Glomerular endothelial cell (primary cell): ENCODE data around the gene IDH2. TPM values are rescaled to one million over a fixed set of nuclear protein-coding genes. Genes with fewer than 3 reads are reported as not detected.

Experiments used
- DNase-seq: peaks from one replicate; pipeline ENCODE4 v3.0.0-alpha.2; 2011; ENCODE audit warnings: low read depth, low spot score; ENCODE audit errors: extremely low read depth
- total RNA-seq: library from RNA; depleted of rRNA; stranded (reverse); fragments of >200 nt; gene quantifications from 2 replicates; pipeline ENCODE4 v1.2.3, GENCODE V29; 2015

IDH2 gene
- total RNA-seq, 1 donor from 2014 or later, result 116 TPM

DNA sequence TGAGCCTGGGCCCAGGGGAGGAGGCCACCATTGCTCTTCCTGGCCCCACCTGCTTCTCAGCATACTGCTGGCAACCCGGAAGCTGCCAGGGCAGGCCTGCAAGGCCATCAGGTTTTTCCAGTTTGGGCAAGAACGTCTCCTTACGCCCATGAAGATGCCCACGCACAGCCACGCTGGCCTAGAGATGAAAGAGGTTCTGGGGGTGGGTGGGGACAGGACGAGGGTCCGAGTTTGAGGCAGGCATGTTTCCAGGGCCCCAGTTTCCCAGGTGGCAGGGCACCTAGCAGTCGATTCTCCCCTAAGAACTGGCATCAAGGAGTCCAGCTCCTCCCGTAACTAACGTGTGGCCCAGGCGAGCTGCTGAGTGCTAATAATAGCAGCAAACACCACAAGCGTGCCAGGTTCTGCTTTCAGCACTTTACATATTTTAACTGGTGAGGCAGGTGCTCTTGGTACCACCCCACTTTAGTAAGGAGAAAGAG lies 55.3 kb downstream of the IDH2 start:
- no peak for DNase-seq

DNA sequence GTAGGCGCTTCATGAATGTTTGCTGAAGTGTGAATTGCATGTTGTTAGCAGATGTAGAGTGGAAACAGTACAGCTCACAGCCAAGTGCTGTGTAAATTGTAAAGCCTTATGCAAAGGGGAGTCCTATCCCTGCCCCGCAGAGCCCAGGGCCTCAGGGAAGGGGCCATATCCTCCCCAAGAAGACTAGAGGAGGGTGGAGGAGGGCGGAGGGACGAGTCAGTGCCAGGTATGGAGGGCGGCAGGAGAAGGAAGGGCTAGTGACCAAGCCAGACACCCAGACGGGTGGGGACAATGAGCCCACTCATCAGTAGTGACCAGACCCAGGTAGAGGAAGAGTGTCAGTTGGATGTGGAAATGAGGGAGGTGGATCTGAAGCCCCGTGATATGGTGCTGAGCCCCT lies 56.0 kb downstream of the IDH2 start:
- DNase-seq, result no peak

DNA sequence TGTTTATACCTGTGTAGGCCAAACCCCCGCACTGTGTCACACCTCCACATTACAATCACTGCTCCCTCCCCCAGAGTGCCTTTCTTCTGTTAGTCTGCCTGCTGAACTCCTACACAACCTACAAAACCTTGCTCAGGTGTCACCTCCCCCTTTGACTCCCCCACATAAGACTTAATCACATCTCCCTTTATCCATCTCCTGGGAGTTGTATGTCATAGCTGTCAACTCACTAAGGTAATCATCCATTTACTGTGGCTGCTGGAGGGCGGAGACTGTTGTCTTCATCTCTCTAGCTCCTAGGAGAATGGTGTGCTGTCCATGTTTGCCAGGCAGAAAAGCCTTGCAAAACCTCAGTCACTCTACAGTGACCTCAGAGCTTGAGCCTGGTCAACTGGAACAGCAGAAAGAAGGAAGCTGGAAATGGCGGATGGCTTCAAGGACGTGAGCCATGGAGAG lies 57.3 kb downstream of the IDH2 start:
- DNase-seq, result no peak

DNA sequence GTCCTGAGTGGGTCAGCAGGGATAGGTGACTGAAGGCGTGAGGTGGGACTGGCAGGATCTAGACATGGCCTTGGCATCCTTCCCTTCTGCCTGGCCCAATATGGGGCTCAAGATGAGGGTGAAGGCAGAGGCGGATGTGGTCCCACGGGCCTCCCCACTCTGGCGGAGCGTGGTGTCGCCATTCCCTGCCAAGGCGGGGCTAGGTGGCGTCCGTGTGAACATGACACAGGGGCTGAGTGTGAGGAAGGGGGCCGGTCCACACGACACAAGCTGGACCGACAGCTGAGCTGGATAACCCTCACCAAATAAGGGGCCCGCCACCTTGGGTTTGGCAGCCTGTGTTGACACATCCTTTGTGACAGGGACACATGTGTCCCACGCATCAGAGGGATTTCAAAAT lies 58.1 kb downstream of the IDH2 start:
- no peak for DNase-seq

DNA sequence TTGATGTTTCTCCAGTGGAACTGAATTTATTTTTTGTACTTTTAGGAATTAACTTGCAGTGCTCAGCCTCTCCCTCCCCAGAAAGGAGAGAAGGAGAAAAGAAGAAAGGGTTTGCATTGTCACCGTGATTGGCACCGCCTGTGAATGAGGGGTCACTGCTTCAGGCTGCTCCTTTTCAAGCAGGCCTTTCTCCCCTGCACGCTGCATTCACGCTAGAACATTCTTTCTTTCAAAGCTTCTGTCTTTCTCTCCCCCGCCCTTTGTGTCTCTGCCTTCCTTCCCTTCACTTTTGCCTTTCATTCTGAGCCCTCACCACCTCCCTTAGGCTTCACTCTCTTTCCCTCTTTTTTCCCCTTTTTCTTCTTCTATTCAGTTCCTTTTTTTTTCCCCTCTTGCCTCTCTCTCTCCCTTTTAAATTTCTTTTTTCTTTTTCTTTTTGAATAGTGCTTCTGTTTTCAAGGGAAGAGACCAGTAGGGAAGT lies 58.7 kb downstream of the IDH2 start:
- DNase-seq, result no peak

DNA sequence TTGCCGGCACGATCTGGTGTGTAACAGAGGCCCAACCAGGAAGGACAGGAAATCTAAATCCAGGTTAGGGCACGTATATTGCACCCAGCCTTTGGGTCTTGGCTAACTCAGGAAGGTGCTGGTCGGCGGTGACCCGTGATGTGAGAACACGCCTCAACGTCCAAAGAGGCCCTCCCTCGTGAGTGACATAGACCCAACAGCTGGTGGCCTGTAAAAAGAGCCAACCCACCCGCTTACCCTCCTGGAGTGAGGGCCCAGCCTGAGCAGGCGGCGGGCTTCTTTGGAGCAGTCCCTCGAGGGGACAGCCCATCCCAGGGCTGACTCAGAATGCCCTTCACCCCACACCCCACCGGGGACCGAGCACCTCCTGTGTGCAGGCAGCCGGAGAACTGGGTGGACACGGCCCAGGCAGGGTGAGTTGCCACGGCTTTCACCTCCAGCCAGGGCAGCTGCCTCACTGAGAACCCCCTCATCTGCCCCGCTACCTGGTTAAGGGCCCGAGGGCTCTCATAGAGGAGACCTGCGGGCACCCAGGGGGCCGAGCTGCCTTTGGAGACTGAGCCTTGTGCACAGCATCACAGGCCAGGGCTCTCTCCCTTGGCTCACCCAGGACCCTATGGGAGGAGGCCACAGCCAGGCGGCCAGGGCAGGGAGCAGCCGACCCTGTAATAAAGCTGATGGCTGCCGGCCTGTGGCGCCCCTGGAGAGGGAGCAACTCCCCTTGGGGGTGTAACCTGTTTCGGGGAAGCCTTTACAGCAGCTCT lies 59.3 kb downstream of the IDH2 start:
- DNase-seq, result no peak

DNA sequence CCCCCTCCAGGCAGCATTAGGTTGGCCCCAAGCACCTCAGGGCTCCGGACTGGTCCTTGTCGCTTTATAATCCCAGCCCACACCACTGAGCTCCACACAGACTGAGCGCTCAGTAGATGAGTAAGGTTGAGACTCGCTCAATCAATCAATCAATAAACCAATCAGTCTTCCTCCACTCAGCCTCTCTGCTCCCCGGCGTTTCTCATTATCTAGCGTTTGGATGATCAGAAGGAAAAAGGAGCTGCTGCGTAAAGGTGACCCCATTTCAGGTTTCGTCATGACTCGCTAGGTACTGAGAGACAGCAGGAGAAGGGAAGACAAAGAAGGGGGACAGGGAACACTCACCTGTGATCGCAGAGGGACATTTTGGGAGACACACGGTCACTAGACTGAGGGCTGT lies 59.9 kb downstream of the IDH2 start:
- DNase-seq, result no peak

DNA sequence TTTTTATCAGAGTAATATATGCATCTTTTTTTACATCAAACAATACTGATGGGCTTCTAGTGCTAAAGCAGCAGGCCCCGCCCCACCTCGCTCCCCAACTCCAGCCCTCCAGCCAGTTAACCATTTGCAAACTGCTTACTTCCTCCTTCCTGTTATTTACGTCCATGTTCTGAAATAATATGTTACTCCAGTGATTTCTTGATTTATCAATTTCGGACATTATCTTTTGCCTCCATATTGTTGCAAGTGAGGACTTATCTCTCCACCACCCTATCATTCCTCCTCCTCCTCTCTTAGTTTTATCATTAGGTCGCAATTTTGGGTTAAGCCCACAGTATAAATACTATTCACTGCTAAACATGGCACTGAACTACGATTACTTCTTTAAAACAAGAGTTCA lies 61.6 kb downstream of the IDH2 start:
- no peak for DNase-seq

DNA sequence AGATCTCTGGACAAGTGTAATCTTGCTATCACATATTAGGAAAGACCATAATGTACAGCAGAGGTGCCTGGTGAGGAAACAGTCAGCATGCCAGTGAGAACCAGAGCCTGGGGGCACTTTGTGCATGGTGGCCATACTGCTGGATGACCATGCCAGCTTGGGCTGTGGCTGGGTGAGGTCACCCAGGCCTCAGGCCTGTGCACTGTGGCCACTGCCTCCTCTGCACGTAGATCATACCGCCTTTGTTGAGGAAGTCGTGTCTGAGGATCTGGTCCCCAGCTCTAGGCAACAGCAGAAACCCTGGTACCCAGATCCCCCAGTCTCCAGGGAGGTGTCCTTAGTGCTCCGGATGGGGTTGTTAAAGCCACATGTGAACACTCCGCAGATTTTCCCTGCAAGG lies 62.3 kb downstream of the IDH2 start:
- DNase-seq, result no peak

DNA sequence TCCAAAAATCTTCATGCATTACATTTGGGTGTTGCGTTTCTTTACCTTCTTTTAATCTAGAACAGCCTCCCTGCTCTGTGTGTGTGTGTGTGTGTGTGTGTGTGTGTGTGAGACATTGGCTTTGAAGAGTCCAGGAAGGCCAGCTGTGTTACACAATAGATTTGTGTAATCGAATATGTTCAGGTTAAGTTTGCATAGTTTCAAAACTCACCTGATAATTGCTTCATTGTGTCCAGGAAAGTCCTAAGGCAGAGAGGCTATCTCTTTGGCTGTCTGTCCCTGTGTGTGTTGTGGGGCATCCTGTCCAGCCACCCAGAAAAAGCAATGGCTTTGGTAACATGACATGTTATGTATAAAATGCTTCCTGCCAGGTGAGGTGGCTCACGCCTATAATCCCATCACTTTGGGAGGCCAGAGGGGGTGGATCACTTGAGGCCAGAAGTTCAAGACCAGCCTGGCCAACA lies 63.6 kb downstream of the IDH2 start:
- no peak for DNase-seq

DNA sequence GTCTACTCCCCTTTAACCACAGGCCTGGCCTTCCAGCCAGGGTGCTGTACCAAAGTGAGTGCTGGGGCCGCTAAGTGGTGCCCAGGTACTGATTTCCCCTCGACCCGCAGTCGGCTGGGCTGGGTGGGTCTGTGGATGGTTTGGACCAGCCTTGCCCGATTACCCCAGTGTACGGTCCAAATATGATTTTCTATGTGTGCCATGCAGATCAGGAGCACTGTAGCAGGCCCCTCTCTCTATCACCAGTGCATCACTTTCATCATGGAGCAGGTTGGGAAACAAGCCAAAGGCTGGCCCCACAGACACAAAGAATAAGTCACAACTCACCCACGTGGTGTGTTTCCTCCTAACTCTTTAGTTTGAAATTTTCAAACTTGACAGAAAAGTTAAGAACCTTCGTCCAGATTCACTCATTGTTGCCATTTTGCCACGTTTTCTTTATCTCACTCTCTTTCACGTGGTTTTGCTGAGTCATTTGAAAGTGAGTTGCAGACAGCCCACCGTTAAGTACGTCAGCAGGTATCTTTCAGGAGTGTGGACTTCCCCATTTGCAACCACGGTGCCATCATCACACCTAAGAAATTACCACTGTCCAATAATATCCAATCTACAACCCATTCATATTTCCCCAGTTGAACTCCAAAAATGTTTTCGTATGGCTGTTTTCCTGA lies 64.2 kb downstream of the IDH2 start:
- no peak for DNase-seq

DNA sequence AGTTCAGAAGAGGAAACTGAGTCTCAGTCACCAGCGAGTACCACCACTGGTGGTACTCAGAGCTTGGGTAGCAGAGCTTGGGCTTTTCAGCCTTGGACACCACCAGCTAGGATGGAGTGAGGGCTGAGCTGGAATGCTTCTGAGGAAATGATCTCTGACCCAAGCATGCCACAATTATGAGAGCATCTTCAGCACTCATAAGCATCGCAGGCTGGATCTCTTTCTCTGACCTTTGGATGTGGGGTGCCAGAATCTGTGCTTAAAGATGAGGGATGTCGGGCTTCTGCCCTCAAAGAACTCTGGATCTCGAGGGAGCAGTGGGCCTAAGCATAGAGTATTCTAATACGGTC lies 64.8 kb downstream of the IDH2 start:
- no peak for DNase-seq

DNA sequence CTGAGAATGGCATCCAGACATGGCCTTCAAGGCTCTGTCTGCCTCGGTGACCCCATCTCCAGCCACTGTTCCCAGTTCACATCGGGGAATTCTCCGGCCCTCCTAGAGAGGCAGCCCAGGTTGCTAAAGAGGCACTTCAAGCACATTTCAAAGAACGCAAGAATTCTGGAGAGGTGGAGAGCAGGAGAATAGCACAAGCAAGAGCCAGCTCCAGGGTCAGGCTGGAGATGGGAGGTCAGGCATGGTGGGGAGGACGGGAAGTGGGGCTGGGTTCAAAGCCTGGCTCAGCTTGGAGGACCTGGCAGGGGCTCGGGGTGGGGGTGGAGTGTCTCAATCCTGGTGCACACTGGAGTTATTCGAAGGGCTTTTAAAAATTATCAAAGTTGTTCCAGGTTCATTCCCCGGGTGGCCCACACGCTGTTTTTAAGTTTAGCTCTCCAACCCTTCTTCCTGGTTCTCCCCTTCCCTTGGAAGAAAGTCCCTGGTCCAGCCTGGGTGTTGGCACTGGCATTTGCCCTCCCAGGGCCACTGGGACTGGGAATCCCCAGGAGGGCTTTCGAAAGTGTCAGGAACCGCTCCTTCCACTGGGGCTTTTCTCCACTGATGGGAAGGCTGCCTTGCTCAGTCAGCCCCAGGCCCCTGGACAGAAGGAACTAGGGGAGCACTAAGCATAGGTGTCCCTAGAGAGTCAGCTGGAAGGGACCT lies 65.3 kb downstream of the IDH2 start:
- DNase-seq, result no peak

DNA sequence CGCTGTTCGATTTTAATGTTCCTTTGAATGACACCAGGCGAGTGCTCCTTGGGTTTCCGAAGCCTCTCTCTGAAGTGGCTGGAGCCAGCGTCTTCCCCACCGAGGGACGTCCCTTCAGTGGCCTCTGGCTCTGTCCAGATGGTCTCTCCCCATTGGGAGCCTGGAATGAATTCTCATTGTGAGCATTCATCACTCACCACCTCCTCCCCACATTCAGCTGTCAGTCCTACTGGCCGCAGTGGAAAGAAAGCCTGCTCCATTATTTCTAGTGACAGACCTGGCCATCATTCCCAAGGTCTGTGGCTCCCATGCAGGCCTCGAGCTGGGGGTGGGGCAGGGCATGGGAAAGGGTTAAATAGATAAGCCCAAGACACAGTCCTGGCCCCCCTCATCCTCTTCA lies 65.9 kb downstream of the IDH2 start:
- DNase-seq, result no peak

DNA sequence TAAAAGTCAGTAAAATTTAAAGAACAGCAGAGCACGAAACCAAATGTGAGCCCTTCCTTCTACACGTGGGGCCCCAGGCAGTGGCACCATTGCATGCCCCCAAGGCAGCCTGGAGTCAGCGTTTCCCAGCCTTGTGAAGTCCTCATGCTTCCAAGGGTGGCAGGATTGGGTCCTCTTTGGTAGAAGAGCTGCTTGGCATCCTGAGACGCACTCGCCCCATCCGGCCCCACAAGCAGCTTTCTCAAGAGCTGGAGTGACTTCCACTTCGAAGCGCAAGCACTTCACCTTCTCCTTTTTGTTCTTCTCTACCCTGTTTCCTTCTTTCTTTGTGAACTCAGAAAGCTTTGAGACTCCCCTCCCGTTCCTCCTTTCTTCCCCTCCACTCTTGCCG lies 66.4 kb downstream of the IDH2 start:
- DNase-seq, result no peak

DNA sequence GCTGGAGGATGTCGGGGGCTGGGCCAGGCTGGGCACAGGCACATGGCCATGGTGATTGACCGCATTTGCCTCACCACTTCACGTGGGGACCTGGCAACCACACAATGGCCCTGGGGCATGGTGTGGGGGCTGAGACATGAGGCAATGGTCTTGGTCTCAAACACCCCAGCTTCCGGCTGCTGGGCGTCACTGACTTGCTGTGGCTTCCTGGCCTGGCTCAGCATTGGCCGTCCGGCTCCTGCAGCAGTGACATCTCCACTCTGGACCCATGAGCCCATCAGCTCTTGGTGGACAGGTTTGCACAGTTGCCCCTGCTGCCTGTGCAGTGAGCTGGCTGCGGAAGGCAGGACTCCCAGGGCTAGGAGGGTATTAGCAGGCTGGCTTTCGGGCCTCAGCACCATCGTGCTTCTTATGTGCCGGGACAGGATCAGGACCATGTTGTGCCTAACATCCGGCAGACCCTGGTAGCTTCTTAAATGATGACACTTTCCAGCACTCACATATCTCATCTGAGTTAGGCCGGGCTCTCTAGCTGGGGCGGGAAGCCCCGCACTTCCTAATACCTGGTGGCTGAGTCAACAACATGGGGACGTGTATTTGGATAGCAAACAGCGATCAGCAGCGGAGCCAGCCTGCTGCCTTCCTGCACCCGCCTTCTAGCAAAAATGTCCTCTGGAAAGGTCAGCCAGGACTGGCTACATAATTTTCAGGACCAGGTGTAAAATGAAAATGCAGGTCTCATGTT lies 67.0 kb downstream of the IDH2 start:
- no peak for DNase-seq

DNA sequence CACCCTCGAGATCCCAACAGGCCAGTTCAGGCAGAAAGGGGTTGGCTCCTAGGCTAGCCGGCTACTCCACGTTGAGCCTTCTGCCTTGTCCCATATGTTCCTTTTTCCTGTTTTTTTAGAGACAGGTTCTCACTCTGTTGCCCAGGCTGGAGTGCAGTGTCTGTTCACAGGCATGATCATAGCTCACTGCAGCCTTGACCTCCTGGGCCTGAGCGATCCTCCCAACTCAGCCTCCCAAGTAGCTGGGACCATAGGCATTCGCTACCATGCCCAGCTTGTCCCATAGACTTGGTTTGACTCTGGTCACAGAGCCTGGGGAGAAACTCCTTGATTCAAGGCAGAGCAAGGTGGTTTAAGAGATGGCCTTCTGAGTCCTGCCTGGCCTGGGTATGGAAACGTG lies 68.8 kb downstream of the IDH2 start:
- no peak for DNase-seq
